GM18867 (cell line): Measurements from ENCODE around the gene TLE1.
"Not testable (repeated sequence)": the region's sequence is repeated elsewhere in the genome, so short reads cannot be mapped to it uniquely, and the experiment has no call there.

ENCODE experiments used
- ATAC-seq: cut with Tn5 transposase; IDR thresholded peaks from one replicate; pipeline ENCODE4 v1.9.1; 2021; ENCODE audit warnings: mild to moderate bottlenecking, moderate library complexity; ENCODE audit not compliant: unreplicated experiment

TLE1 gene

DNA sequence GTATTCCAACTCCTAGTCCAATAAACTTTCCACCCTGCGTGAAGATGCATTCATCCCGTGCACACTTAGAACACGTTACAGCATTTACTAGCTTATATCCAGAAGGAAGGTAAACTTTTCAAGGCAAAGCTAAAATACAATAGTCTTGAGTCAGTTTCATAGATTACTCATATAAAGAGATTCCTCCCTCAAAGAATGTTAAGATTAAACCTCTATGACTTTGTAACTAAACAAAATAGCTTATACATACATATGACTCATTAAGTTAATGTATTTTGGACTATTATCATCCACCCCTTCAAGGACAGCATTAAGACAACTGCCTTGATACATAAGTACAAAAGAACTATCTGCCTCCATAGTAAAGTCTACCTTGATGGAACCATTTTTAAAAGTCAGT lies 36.1 kb downstream of the TLE1 start:
- no peak for ATAC-seq

DNA sequence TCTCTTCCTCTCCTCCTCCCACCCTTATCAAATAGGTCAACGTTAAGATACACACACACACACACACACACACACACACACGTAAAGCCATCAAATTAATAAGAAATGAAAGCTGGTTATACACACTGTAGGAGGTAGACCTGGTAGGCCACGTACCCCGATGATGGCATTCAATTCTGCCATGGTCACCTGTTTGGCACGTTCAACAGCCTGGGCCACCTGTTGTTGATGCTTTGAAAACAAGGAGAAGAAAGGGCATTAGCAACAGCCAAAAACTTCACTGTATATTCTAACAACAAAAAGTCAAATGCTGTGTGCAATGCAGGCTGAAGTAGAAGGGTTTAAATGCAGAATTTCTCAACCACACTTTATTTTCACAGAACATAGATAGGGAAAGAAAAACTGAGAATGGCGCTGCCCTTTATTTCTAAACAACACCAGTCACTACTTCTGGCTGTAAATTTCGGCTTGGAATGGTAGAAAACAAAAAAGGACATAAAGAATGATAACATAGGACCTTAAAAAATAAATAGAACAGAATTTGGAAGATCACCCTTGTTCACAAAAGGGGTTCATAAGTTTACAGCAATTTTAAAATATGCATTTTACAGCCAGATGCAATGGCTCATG lies 37.2 kb downstream of the TLE1 start:
- no peak for ATAC-seq

DNA sequence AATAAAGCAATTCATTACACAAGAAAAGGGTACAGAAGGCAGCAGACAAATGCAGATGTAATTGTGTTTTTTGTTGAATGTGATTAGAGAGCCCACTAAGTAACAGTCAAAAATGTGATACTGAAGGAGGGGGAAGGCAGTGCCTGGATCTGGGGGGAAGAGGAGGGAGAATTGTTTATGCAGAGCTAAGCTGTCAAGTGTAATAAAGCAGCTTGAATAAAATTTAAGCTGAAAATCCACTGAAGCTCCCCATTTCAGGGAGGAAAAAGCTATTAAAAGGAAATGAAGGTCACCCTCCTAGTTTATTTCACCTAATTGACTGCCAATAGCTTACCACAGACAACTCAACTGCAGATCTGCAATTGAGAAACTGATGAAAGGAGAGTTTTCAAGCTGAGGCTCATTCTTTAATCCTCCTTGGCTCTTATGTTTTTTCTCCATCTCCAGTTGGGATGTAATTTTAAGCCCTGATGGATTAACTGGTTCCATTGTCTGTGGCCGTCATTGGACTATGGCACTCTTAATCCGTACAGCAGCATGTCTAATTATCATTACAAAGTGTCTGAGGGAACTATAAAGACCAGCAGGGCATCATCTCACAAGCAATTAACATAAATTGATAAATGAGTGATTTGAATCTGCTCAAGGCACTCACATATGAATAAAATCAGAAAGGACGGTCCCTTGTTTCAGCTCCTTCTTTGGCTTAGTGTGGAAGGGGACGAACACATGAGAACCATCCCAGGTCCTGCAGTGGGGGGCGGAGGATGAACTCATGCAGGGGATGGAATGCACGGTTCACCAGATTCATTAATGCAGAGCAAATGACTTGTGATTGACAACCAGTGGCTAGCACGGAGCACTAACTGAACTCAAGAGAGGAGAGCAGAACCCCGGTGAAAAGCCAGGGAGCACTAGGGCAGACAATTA lies 38.5 kb downstream of the TLE1 start:
- no peak for ATAC-seq

DNA sequence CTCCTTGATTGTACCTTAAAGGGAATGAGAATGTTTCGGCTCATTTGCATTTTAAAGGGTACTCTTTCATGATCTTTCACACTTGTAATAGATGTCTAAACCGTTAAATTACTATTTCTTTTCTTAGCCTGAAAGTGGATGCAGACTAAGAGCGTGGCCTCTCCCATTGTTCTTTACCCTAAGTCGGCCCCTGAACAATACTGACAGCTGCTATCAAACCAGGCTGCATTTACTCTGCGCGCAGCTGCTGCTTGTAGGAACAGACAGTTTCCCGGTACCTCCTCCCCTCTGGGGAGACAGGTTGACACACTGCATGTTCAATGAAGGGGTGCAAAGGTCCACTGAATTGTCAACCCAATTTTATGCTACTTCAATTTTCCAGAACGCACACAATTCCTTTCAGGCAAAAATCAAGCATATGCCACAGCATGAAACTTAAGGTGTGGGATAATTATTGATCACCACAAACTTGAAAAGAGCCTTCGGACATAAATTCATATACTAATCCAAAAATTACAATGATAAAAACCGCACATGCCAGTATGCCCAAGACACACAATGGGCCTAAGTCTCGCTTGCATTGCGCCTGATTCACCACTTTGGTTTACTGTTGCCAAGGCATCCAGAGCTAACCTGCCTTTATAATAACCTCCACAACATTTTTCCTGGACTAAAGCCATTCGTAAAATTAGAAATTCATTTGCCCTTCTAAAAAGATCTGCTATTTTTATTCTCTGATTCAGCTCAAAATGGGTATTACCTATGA lies 39.7 kb downstream of the TLE1 start:
- ATAC-seq, result no peak

DNA sequence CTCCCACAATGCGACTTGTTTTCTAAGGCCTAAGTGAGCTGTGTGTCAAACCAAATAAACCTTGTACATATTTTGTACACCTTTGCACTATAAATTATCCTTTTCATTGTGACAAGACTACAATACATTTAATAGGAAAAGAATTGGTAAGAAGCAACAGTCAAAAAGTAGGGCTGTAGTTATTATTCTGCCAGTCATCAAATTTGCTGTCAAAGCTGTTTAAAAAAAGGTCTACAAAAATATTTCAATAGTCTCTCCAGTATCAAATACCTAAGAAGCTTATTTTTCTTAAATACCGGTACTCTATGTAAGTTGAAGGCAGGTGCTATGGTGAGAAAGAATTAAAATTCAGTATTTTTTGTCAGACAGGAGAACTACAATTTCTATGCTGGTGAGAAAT lies 40.5 kb downstream of the TLE1 start:
- no peak for ATAC-seq

DNA sequence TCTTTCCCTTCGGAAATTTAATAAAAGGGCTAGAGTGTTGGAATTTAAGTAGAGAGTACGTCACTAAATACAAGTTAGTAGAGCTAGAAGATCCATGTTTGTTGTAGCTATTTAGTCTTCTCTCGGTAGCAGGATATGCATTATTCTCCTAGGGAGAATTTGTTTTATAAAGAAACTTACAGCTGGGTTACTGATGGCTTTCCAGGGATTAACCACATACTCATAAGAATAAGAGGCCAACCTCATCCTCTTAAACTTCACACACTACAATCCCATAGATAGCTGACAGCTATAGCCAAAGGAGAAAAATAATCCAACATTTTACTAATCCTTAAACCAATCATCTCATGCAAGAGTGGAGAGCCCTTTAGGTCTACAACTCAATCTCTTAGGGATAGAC lies 43.0 kb downstream of the TLE1 start:
- ATAC-seq, result no peak

DNA sequence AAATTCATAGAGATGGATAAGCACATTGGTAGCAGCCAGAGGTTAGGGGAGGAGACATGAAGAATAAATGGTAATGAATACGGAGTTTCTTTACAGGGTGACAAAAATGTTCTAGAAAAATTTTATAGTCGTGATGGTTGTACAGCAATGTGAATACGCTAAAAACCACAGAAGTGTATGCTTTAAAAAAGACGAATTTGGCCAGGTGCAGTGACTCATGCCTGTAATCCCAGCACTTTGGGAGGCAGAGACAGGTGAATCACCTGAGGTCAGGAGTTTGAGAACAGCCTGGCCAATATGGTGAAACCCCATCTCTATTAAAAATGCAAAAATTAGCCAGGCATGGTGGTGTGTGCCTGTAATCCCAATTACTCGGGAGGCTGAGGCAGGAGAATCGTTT lies 44.8 kb downstream of the TLE1 start:
- not testable (repeated sequence) for ATAC-seq

DNA sequence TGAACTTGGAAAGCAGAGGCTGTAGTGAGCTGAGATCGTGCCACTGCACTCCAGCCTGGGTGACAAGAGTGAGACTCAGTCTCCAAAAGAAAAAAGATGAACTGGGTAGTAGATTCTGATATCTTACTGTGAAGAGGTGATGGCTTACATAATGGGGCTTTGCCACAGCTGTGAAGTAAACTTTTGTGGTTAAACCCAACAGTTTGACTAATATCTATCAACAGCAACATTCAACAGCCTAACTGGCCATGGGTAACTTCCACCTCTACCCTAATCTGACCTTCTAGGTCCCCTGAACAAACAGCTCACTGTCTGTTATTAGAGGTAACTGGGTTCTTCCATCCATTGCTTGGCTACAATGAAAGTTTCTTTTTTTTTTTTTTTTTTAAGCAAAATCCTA lies 52.1 kb downstream of the TLE1 start:
- peak; percentile 94 for ATAC-seq

DNA sequence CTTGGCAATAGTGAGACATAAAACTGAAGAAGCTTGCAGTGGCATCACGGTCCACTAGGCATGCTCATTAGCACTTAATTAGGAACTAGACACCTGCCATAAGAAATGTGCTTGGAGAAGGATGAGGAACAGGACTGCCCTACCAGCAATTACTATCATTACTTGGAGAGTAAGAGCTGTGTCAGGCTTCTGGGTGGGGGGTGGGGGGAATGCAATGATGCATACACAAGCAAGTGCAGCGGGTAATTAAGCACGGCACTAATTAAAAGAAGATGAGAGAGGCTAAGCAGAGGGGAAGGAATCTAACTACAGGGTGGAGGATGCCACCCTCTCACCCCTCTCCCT lies 53.1 kb downstream of the TLE1 start:
- no peak for ATAC-seq

DNA sequence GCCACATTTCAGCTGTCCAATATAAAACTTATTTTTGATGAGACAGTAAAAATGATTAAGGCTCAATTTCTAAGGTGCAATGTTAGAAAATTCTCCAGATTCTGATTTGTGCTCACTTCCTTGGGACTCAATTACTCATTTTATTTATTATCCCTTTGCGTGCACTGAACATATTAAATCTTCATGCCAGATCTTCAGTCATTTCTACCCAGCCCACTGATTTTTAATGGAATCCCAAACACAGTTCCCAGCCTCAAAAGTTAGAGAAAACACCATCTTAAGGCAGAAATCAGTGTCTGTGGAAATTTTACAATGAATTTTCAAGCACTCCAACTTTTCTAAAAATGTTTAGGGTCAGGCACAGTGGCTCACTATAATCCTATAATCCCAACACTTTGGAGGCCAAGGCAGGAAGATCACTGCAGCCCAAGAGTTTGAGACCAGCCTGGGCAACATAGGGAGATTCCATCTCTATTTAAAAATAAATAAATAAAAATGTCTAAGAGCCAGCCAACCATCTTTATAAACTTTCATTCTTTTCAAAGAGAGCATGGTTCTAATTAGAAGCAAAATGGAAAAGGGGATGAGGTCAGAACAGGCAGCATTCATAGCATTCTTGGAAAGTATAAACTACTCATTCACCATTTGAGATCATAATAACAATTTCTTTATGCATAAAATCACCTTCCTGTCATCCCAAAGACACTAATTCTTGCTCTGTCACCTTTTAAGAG lies 53.7 kb downstream of the TLE1 start:
- no peak for ATAC-seq

DNA sequence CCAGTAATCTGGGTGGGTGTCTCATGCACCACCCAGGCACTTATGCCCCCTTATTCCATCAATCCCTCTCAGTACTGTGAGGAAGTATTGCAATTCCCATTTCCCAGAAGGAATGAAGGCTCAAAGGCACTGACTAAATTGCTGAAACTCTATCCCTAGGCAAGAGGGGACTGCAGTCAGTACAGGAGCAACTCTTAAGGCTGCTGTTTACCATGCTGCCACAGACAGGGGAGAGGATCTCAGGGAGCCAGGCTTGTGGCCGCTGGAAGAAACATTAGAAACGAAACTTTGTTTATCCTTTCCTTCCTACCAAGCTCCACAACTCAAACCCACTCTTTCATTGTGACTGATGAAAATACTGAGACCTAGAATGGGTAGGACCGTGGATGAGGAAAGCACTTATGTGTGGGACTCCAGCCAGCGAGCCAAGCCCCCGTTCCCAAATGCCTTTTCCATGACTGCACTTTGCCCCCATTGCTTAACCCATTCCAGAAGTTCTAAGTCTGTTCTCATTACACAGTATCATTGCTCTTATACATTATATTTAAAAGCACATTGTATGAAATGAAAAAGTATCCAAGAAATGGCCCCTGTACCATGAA lies 54.3 kb downstream of the TLE1 start:
- no peak for ATAC-seq

DNA sequence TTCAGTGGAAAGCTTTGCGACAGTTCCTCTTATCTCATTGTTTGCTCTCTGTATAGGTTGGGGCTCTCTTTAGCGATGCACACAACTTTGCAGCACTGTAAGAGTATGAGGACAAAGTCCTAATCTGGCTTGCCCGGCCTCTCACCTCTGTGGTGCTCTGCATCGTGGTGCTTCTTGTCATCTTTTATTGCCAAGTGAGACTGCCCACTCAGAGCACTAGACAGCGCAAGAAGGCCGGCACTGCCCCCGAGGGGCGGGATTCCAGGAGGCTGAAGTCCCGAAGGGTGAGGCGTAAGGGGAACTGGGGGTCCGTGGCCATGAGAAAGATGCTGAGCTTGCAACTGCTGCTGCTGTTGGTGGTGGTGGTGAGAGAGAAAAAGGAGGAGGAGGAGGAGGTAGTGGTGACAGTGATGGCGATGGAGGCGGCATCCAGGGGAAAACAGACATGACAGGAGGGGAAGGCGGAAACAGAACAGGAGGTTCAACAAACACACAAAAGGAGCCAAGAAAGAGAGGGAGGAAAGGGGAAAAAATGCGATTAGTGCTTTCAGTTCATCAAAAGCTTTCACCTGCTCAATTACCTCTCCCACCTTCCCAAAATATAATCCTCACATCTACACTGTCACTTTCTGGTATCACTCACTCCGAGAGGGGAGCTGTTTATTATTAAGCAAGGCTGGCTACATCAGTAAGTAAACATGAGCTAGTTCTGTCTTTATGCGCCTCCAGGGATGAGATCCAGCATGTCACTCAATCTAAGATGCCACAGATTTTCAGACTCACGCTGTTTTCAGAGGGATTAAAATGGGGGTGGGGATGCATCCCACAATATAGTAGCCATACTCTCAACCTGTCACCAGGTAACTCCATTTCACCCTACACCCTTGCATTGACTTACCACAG lies 55.1 kb downstream of the TLE1 start:
- no peak for ATAC-seq

DNA sequence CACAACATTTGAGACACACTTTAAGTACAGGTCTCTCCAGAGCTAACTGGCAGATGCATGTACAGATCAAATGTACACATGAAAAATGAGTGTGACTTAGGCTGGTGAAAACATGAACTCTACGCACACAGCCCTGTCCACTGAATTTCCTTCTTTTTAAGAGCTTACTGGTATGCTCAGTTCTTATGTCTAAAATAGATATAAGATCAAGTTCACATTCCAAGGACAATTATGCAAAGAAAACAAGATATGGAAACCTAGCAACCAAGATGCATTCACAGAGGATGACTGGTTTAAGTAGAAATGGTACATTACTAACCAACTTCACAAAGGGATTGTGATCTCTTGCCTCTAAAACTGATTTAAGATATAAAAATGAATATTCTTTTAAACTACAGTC lies 56.7 kb downstream of the TLE1 start:
- no peak for ATAC-seq

DNA sequence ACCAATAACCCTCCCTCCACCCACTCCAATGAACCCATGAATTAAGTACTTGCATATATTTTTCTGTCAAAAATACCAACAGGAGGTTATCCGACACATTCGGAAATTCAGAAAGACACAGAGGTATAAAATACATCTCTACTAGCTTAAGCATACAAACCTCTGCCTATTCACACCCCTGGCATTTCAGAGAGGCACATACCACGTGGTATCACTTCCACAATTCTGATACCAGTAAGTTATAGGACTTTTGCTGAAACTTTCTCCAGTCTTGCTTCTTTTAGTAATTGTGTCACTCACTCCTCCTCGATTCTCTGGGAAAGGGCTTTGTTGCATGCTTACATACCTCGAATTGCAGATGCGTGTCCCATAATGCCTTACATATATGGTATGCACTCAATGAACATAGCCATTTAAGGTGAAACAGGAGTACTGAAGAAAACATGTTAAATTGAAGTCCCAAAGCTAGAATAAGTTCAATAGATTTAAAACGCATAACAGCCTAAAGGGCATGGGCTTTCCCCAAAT lies 58.1 kb downstream of the TLE1 start:
- peak; percentile 49 for ATAC-seq

DNA sequence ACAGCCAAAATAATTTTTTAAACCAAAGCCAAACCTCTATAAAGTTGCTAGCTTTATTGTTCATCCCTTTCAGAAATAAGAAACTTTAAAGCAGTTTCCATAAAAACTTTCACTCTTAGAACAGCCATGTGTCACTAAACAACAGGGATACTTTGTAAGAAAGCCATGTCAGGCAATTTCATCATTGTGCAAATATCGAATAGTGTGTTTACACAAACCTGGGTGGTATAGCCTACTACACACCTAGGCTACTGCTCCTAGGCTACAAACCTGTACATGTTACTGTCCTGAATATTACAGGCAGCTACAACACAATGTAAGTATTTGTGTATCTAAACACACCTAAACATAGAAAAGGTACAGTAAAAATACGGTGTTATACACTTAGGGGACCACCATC lies 59.9 kb downstream of the TLE1 start:
- no peak for ATAC-seq

DNA sequence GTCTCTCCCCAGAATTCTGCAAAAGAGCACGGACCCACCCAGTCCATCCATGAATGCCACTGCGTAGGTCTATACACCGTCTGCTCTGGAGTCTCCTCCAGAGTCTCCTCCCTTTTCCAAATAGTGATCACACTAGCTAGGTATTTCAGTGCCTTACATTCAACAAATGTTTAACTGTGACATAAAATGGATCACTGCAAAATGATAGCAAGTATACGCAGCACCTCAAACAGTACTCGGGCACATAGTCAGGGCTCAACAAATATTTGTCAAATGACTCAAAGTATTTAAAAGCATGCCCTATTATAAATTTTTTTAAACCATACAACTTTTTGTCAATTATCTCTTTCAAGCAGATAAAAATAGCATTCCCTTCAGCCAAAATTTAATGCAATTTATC lies 60.5 kb downstream of the TLE1 start:
- no peak for ATAC-seq

DNA sequence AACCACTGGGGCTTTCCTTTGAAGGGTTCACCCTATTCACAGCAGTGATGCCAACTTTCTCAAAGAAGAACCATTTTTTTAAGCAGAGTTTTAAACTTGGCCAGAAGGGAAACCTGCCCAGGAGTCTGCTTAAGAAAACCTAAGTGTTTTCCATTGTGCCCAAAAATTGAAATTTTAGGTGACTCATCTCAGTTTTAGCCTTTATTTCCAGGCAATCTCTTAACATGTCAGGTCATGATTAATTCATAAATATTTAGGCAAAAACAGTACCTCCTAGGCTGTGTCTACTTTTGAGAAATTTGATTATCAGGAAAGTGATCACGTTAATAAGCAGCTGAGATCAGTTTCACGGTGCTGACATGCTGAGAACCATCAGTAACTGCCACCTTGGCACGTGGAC lies 61.9 kb downstream of the TLE1 start:
- ATAC-seq, result no peak

DNA sequence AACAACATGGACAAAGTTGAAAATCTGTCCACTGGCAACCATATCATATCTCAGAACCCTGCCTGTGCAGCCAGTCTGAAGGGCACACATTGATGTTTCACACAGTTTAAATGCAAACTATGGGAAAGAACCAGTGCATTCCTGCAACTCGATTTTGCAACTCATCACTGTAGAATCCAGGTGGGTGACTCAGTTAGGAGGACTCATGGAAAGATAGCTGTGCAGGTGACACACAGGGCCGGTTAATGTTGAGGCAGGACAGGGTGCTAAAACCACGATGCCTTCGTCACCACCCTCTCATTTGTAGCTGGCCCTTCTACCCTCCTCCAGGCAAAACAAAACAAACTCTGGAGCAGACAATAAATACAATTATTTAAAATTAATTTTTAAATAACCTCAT lies 62.8 kb downstream of the TLE1 start:
- no peak for ATAC-seq

DNA sequence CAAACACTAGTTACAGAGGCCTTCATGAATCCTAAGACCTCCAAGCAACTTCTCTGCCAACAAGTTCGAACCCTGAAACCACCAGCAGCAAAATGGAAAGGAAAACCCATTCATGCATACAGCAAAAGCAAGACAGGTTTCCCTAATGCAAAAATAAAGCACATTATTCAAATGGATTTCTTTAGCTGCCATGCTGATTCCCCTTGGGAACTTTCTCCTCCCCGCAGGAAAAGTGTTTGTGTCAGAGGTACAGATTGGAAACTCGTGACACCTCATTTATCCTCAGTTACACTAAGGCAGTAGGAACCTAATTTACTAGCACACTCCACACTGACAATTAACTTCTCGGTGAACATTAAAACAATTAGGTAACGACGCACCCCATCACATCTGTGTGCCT lies 63.4 kb downstream of the TLE1 start:
- no peak for ATAC-seq

DNA sequence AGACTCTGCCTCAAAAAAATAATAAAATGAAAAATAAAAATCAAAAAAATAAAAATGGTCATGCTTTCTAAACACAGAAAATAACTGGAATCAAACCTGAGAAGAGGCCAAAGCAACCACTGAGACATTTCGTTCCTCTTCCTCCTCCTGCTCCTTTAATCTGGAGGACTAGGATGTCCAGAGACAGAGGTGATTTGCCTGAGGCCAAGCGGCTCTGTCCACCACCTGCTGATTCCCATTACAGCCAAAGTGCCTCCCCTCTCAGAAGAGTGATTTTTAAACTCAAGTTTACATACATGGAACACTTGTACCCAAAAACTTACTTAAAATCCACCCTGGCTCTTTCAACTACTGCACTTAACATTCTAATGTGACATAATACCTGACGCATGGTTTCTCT lies 65.6 kb downstream of the TLE1 start:
- no peak for ATAC-seq
